H9 (cell line): ENCODE measurements around the gene POU6F2. TPM values are rescaled to one million over a fixed set of nuclear protein-coding genes. Genes with fewer than 3 reads are reported as not detected.

Experiments
- DNase-seq: peaks from one replicate; pipeline ENCODE4 v3.0.0-alpha.2; 2017
- H2AFZ ChIP-seq: one replicate; pipeline ENCODE4 v1.6.1; 2013; ENCODE audit warnings: mild to moderate bottlenecking, low read length, control low read depth, moderate library complexity
- H2AK5ac ChIP-seq: 2 replicates; pipeline ENCODE4 v1.6.1; 2013; ENCODE audit warnings: low read length, control low read depth, mixed read lengths; ENCODE audit not compliant: insufficient read length
- H2BK120ac ChIP-seq: one replicate; pipeline ENCODE4 v1.6.1; 2013; ENCODE audit warnings: low read depth, mild to moderate bottlenecking, low read length, control low read depth, inconsistent platforms; ENCODE audit not compliant: poor library complexity, severe bottlenecking
- H2BK12ac ChIP-seq: 2 replicates; pipeline ENCODE4 v1.6.1; 2013; ENCODE audit warnings: low read length, control low read depth, mixed read lengths, low read depth; ENCODE audit not compliant: insufficient read length
- H2BK15ac ChIP-seq: 2 replicates; pipeline ENCODE4 v1.6.1; 2013; ENCODE audit warnings: low read depth, low read length, control low read depth
- H2BK20ac ChIP-seq: one replicate; pipeline ENCODE4 v1.6.1; 2013; ENCODE audit warnings: low read depth, mild to moderate bottlenecking, low read length, control low read depth, inconsistent platforms; ENCODE audit not compliant: poor library complexity, severe bottlenecking
- H2BK5ac ChIP-seq: 2 replicates; pipeline ENCODE4 v1.6.1; 2013; ENCODE audit warnings: low read length, control low read depth, mixed read lengths; ENCODE audit not compliant: insufficient read length
- H3K14ac ChIP-seq: 2 replicates; pipeline ENCODE4 v1.6.1; 2013; ENCODE audit warnings: low read length, control low read depth; ENCODE audit not compliant: insufficient read depth
- H3K18ac ChIP-seq: 2 replicates; pipeline ENCODE4 v1.6.1; 2013; ENCODE audit warnings: low read depth, mild to moderate bottlenecking, mixed read lengths, low read length, control low read depth; ENCODE audit not compliant: insufficient read length
- H3K23ac ChIP-seq: 2 replicates; pipeline ENCODE4 v1.6.1; 2013; ENCODE audit warnings: low read length, control low read depth, mixed read lengths, low read depth; ENCODE audit not compliant: insufficient read length
- H3K23me2 ChIP-seq: 2 replicates; pipeline ENCODE4 v1.6.1; 2013; ENCODE audit warnings: low read depth, mild to moderate bottlenecking, mixed read lengths, low read length, control low read depth; ENCODE audit not compliant: insufficient read length, poor library complexity, severe bottlenecking
- H3K27ac ChIP-seq: 2 replicates; pipeline ENCODE4 v1.5.1; 2013; ENCODE audit warnings: low read length, control low read depth, mixed read lengths, low read depth; ENCODE audit not compliant: insufficient read length
- H3K27me3 ChIP-seq: 2 replicates; pipeline ENCODE4 v1.6.1; 2013; ENCODE audit warnings: low read length, control low read depth, inconsistent platforms; ENCODE audit not compliant: insufficient read depth
- H3K4ac ChIP-seq: 2 replicates; pipeline ENCODE4 v1.6.1; 2013; ENCODE audit warnings: low read depth, mild to moderate bottlenecking, control low read depth, inconsistent platforms, low read length, moderate library complexity
- H3K4me1 ChIP-seq: 2 replicates; pipeline ENCODE4 v1.6.1; 2013; ENCODE audit warnings: low read length, control low read depth, inconsistent platforms; ENCODE audit not compliant: insufficient read depth
- H3K4me2 ChIP-seq: 2 replicates; pipeline ENCODE4 v1.6.1; 2013; ENCODE audit warnings: low read length, control low read depth, mixed read lengths; ENCODE audit not compliant: insufficient read length, insufficient read depth
- H3K56ac ChIP-seq: 2 replicates; pipeline ENCODE4 v1.6.1; 2013; ENCODE audit warnings: low read depth, mild to moderate bottlenecking, mixed read lengths, low read length, control low read depth; ENCODE audit not compliant: insufficient read length
- H3K79me1 ChIP-seq: 2 replicates; pipeline ENCODE4 v1.6.1; 2013; ENCODE audit warnings: low read depth, mild to moderate bottlenecking, moderate library complexity, low read length, control low read depth, inconsistent platforms; ENCODE audit not compliant: insufficient read depth, poor library complexity, severe bottlenecking
- H3K79me2 ChIP-seq: 2 replicates; pipeline ENCODE4 v1.6.1; 2013; ENCODE audit warnings: low read length, control low read depth, inconsistent platforms; ENCODE audit not compliant: insufficient read depth
- H3K9ac ChIP-seq: 2 replicates; pipeline ENCODE4 v1.6.1; 2013; ENCODE audit warnings: low read length, control low read depth, mixed read lengths; ENCODE audit not compliant: insufficient read length; ENCODE audit errors: extremely low read depth
- H3K9me3 ChIP-seq: one replicate; pipeline ENCODE4 v1.6.1; 2013; ENCODE audit warnings: low read depth, low read length, inconsistent platforms; ENCODE audit not compliant: control insufficient read depth
- H3T11ph ChIP-seq: one replicate; pipeline ENCODE4 v1.6.1; 2013; ENCODE audit warnings: mild to moderate bottlenecking, low read length, control low read depth, inconsistent platforms
- H4K20me1 ChIP-seq: one replicate; pipeline ENCODE4 v1.6.1; 2013; ENCODE audit not compliant: control insufficient read depth, insufficient read length, insufficient read depth
- H4K5ac ChIP-seq: 2 replicates; pipeline ENCODE4 v1.6.1; 2013; ENCODE audit warnings: low read depth, mild to moderate bottlenecking, mixed read lengths, low read length, control low read depth; ENCODE audit not compliant: insufficient read length
- H4K8ac ChIP-seq: replicated peaks from 2 replicates; pipeline ENCODE4 v1.6.1; 2013; ENCODE audit warnings: low read length, control low read depth, mixed read lengths, low read depth; ENCODE audit not compliant: insufficient read length
- H4K91ac ChIP-seq: 2 replicates; pipeline ENCODE4 v1.6.1; 2013; ENCODE audit warnings: low read depth, mild to moderate bottlenecking, moderate library complexity, mixed read lengths, low read length, control low read depth; ENCODE audit not compliant: insufficient read length
- H3K27ac Mint-ChIP-seq, 3 experiments: 2 replicates in 2 of 3; 3 replicates in 1 of 3; pipeline ENCODE4 v1.8.0; 2020 to 2021; ENCODE audit warnings: mixed read lengths in 3 of 3, mild to moderate bottlenecking in 1 of 3, moderate library complexity in 1 of 3
- H3K27me3 Mint-ChIP-seq: 2 replicates; pipeline ENCODE4 v1.8.0; 2021; ENCODE audit warnings: low read depth, mild to moderate bottlenecking, moderate library complexity, mixed read lengths
- H3K36me3 Mint-ChIP-seq, 3 experiments: 2 replicates in 2 of 3; 3 replicates in 1 of 3; pipeline ENCODE4 v1.8.0; 2020 to 2021; ENCODE audit warnings: low read depth in 3 of 3, mixed read lengths in 3 of 3; ENCODE audit not compliant: insufficient read depth in 1 of 3
- H3K4me1 Mint-ChIP-seq, 2 experiments: 2 replicates each; pipeline ENCODE4 v1.8.0; 2020; ENCODE audit warnings: mixed read lengths in 2 of 2
- H3K4me3 Mint-ChIP-seq, 2 experiments: 2 replicates in 1 of 2; 3 replicates in 1 of 2; pipeline ENCODE4 v1.8.0; 2020 to 2021; ENCODE audit warnings: mild to moderate bottlenecking in 2 of 2, mixed read lengths in 2 of 2, moderate library complexity in 1 of 2
- H3K9me3 Mint-ChIP-seq, 2 experiments: 2 replicates in 1 of 2; 3 replicates in 1 of 2; pipeline ENCODE4 v1.8.0; 2020; ENCODE audit warnings: mild to moderate bottlenecking in 2 of 2, mixed read lengths in 2 of 2, moderate library complexity in 1 of 2
- CTCF ChIP-seq: fragments of 200-600 bp; sonication (generic); conservative IDR thresholded peaks from 3 replicates; pipeline ENCODE4 v1.8.0; 2021; ENCODE audit warnings: antibody characterized with exemption, mild to moderate bottlenecking
- WGBS: extraction: QIAGEN DNeasy Blood & Tissue Kit; methylation state at CpG from one replicate; pipeline ENCODE4 v1.1.7; 2013; ENCODE audit warnings: missing lambda C conversion rate, low lambda C conversion rate, mixed read lengths; ENCODE audit not compliant: insufficient read length; ENCODE audit errors: extremely low coverage; 5-methylcytosine and 5-hydroxymethylcytosine counted together
- total RNA-seq: library from RNA; stranded (reverse); gene quantifications from 2 replicates; pipeline ENCODE4 v1.2.1, GENCODE V29; 2021

The POU6F2 gene
- total RNA-seq, 1 experiment from 2014 or later: 1.9 TPM

- Histone ChIP-seq H2BK120ac (no peak overlapping the region), H2BK5ac (no peak overlapping the region), H3K27me3 (no peaks in the 10 kb centered on the region), H3T11ph (no peak overlapping the region), H3K4me2 (no peak overlapping the region), H3K9me3 (no peaks in the 10 kb centered on the region), H3K14ac (no peak overlapping the region), H3K27ac (no peak overlapping the region), H2BK12ac (no peak overlapping the region), H3K18ac (no peak overlapping the region), H3K79me2 (no peaks in the 10 kb centered on the region), H4K91ac (no peak overlapping the region), H3K23me2 (no peaks in the 10 kb centered on the region), H3K56ac (no peak overlapping the region), H4K5ac (no peak overlapping the region), H4K20me1 (no peaks in the 10 kb centered on the region), H3K4ac (no peak overlapping the region), H2BK15ac (no peak overlapping the region), H3K4me1 (no peaks in the 10 kb centered on the region), H2AK5ac (no peak overlapping the region), H3K23ac (no peak overlapping the region), H2AFZ (no peak overlapping the region), H2BK20ac (no peak overlapping the region), H3K9ac (no peak overlapping the region), H3K79me1 (no peaks in the 10 kb centered on the region), H4K8ac (no peak overlapping the region)
- peaks cover 0 to 3% (median 0%) of the 10 kb centered on the region in 3 experiments; a peak in 1 of 7 replicates for H3K36me3 Mint-ChIP-seq
- H3K4me1 Mint-ChIP-seq: peaks cover 0 to 5% of the 10 kb centered on the region in 2 experiments; a peak in 2 of 4 replicates
- no peak overlapping the region for H3K4me3 Mint-ChIP-seq
- no peaks in the 10 kb centered on the region for H3K27me3 Mint-ChIP-seq
- no CpG with 5 or more reads among the region's 1 CpG for whole genome bisulfite sequencing
- no peaks in the 10 kb centered on the region for H3K9me3 Mint-ChIP-seq
- H3K27ac Mint-ChIP-seq: no peak overlapping the region
- no peak for DNase-seq
- no peak for TF ChIP-seq CTCF
Measured at GRCh38 chr7:39221901-39222300, 244.2 kb downstream of the POU6F2 start.
